ENCODE results near the gene TMEM38A.

The TMEM38A gene

GRCh38 chr19:16678498-16678897, 17.6 kb downstream of the TMEM38A start:
- peaks cover 0 to 18% of the 10 kb centered on the region in 2 donors for H3K36me3 ChIP-seq (replicated peaks in 1 of 2; ENCODE audit: control insufficient read depth in 2 of 2, insufficient read depth in 2 of 2, low read length in 2 of 2)
- H3K23ac ChIP-seq (ENCODE audit: low read depth, low read length, poor library complexity): no peak overlapping the region
- WGBS, 2 donors (ENCODE audit: extremely low coverage in 2 of 2, insufficient read length in 2 of 2, insufficient replicate concordance in 1 of 2): no CpG with 5 or more reads among the region's 9 CpGs
- no peak overlapping the region for H2BK12ac ChIP-seq (ENCODE audit: low read length)
- H3K18ac ChIP-seq (ENCODE audit: low read length): no peak overlapping the region
- DNase-seq (ENCODE audit: low spot score): no peak
- H3K4me2 ChIP-seq (ENCODE audit: insufficient read depth, low read length, poor library complexity, severe bottlenecking): no peak overlapping the region
- no peaks in the 10 kb centered on the region for H3K27me3 ChIP-seq (ENCODE audit: control insufficient read depth in 3 of 3, insufficient read depth in 3 of 3, low read depth in 1 of 3, low read length in 3 of 3)
- no peak overlapping the region for H3K9ac ChIP-seq (ENCODE audit: low read depth, low read length, poor library complexity)
- no peak overlapping the region for H2AK5ac ChIP-seq (ENCODE audit: low read depth, low read length)
- H3K4ac ChIP-seq (ENCODE audit: low read length): no peak overlapping the region
- no peak overlapping the region for H3K14ac ChIP-seq (ENCODE audit: low read length)
- H2BK5ac ChIP-seq (ENCODE audit: low read length): no peak overlapping the region
- no peak overlapping the region for H2BK120ac ChIP-seq (ENCODE audit: low read depth, low read length)
- no peak overlapping the region for H2BK15ac ChIP-seq (ENCODE audit: low read length)
- no peak overlapping the region for H4K8ac ChIP-seq (ENCODE audit: low read depth, low read length)
- H4K91ac ChIP-seq (ENCODE audit: low read depth, low read length, poor library complexity): no peak overlapping the region
- H2AFZ ChIP-seq (ENCODE audit: low read length): no peak overlapping the region
- H3K9me3 ChIP-seq (replicated peaks in 1 of 2; ENCODE audit: control insufficient read depth in 2 of 2, insufficient read depth in 1 of 2, low read depth in 1 of 2, low read length in 2 of 2): peaks cover 2 to 9% of the 10 kb centered on the region in 2 donors
- H3K27ac ChIP-seq (replicated peaks; ENCODE audit: low read length): no peak overlapping the region
- H3K4me1 ChIP-seq (ENCODE audit: control insufficient read depth in 2 of 2, insufficient read depth in 1 of 2, low read depth in 1 of 2, low read length in 2 of 2): no peaks in the 10 kb centered on the region
- no peak overlapping the region for H3K4me3 ChIP-seq (ENCODE audit: low read length in 2 of 2)
- no peaks in the 10 kb centered on the region for H3K79me1 ChIP-seq (ENCODE audit: low read depth, low read length)

DNA sequence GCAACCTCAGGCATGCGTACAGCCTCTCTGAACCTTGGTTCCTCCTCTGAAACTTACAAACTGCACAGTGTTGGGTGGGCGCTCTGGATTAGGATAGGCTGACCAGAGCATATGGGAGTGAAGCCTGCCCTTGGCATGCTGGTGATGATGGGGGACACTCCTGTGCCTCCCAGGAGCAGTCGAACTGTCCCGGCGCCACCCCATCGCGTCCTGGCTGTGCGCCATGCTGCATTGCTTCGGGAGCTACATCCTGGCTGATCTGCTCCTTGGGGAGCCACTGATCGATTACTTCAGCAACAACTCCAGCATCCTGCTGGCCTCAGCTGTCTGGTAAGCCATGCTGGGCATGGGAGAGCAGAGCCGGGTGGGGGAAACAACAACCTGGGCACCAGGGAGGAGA, 18.9 kb downstream of the TMEM38A start:
- no peaks in the 10 kb centered on the region for H3K79me1 ChIP-seq (ENCODE audit: low read depth, low read length)
- no CpG with 5 or more reads among the region's 11 CpGs for WGBS, 2 donors (ENCODE audit: extremely low coverage in 2 of 2, insufficient read length in 2 of 2, insufficient replicate concordance in 1 of 2)
- H2AK5ac ChIP-seq (ENCODE audit: low read depth, low read length): no peak overlapping the region
- H2BK120ac ChIP-seq (ENCODE audit: low read depth, low read length): no peak overlapping the region
- no peak overlapping the region for H3K27ac ChIP-seq (replicated peaks; ENCODE audit: low read length)
- peak overlapping the region in 1 of 2 donors; percentile 3 for H3K4me3 ChIP-seq (ENCODE audit: low read length in 2 of 2)
- H3K23ac ChIP-seq (ENCODE audit: low read depth, low read length, poor library complexity): peak overlapping the region; percentile 25
- H3K4ac ChIP-seq (ENCODE audit: low read length): peak overlapping the region; percentile 10
- H3K4me1 ChIP-seq (ENCODE audit: control insufficient read depth in 2 of 2, insufficient read depth in 1 of 2, low read depth in 1 of 2, low read length in 2 of 2): no peaks in the 10 kb centered on the region
- no peak for DNase-seq (ENCODE audit: low spot score)
- no peak overlapping the region for H4K91ac ChIP-seq (ENCODE audit: low read depth, low read length, poor library complexity)
- H2BK12ac ChIP-seq (ENCODE audit: low read length): peak overlapping the region; percentile 7
- no peak overlapping the region for H4K8ac ChIP-seq (ENCODE audit: low read depth, low read length)
- H3K4me2 ChIP-seq (ENCODE audit: insufficient read depth, low read length, poor library complexity, severe bottlenecking): no peak overlapping the region
- no peak overlapping the region for H2BK5ac ChIP-seq (ENCODE audit: low read length)
- H2BK15ac ChIP-seq (ENCODE audit: low read length): no peak overlapping the region
- H3K9me3 ChIP-seq (replicated peaks in 1 of 2; ENCODE audit: control insufficient read depth in 2 of 2, insufficient read depth in 1 of 2, low read depth in 1 of 2, low read length in 2 of 2): peaks cover 2 to 9% of the 10 kb centered on the region in 2 donors
- H2AFZ ChIP-seq (ENCODE audit: low read length): no peak overlapping the region
- H3K14ac ChIP-seq (ENCODE audit: low read length): no peak overlapping the region
- no peak overlapping the region for H3K9ac ChIP-seq (ENCODE audit: low read depth, low read length, poor library complexity)
- peaks cover 0 to 18% of the 10 kb centered on the region in 2 donors for H3K36me3 ChIP-seq (replicated peaks in 1 of 2; ENCODE audit: control insufficient read depth in 2 of 2, insufficient read depth in 2 of 2, low read length in 2 of 2)
- H3K27me3 ChIP-seq (ENCODE audit: control insufficient read depth in 3 of 3, insufficient read depth in 3 of 3, low read depth in 1 of 3, low read length in 3 of 3): no peaks in the 10 kb centered on the region
- no peak overlapping the region for H3K18ac ChIP-seq (ENCODE audit: low read length)

GRCh38 chr19:16682539-16682938, 21.6 kb downstream of the TMEM38A start:
- Histone ChIP-seq H3K4me2 (ENCODE audit: insufficient read depth, low read length, poor library complexity, severe bottlenecking) (no peak overlapping the region), H3K36me3 (replicated peaks in 1 of 2; ENCODE audit: control insufficient read depth in 2 of 2, insufficient read depth in 2 of 2, low read length in 2 of 2) (peaks cover 0 to 18% of the 10 kb centered on the region in 2 donors), H4K8ac (ENCODE audit: low read depth, low read length) (no peak overlapping the region), H2BK12ac (ENCODE audit: low read length) (no peak overlapping the region), H2AFZ (ENCODE audit: low read length) (no peak overlapping the region), H3K27ac (replicated peaks; ENCODE audit: low read length) (no peak overlapping the region), H3K4me1 (ENCODE audit: control insufficient read depth in 2 of 2, insufficient read depth in 1 of 2, low read depth in 1 of 2, low read length in 2 of 2) (no peaks in the 10 kb centered on the region), H2BK120ac (ENCODE audit: low read depth, low read length) (no peak overlapping the region), H3K4ac (ENCODE audit: low read length) (no peak overlapping the region), H3K9ac (ENCODE audit: low read depth, low read length, poor library complexity) (no peak overlapping the region), H3K27me3 (ENCODE audit: control insufficient read depth in 3 of 3, insufficient read depth in 3 of 3, low read depth in 1 of 3, low read length in 3 of 3) (no peaks in the 10 kb centered on the region), H2AK5ac (ENCODE audit: low read depth, low read length) (no peak overlapping the region), H2BK5ac (ENCODE audit: low read length) (no peak overlapping the region), H3K23ac (ENCODE audit: low read depth, low read length, poor library complexity) (no peak overlapping the region), H4K91ac (ENCODE audit: low read depth, low read length, poor library complexity) (no peak overlapping the region), H3K18ac (ENCODE audit: low read length) (no peak overlapping the region), H2BK15ac (ENCODE audit: low read length) (no peak overlapping the region), H3K14ac (ENCODE audit: low read length) (no peak overlapping the region), H3K9me3 (replicated peaks in 1 of 2; ENCODE audit: control insufficient read depth in 2 of 2, insufficient read depth in 1 of 2, low read depth in 1 of 2, low read length in 2 of 2) (peaks cover 2 to 9% of the 10 kb centered on the region in 2 donors), H3K79me1 (ENCODE audit: low read depth, low read length) (no peaks in the 10 kb centered on the region), H3K4me3 (ENCODE audit: low read length in 2 of 2) (peak overlapping the region in 1 of 2 donors; percentile 16)
- no peak for DNase-seq (ENCODE audit: low spot score)
- WGBS, 2 donors (ENCODE audit: extremely low coverage in 2 of 2, insufficient read length in 2 of 2, insufficient replicate concordance in 1 of 2): no CpG with 5 or more reads among the region's 2 CpGs

DNA sequence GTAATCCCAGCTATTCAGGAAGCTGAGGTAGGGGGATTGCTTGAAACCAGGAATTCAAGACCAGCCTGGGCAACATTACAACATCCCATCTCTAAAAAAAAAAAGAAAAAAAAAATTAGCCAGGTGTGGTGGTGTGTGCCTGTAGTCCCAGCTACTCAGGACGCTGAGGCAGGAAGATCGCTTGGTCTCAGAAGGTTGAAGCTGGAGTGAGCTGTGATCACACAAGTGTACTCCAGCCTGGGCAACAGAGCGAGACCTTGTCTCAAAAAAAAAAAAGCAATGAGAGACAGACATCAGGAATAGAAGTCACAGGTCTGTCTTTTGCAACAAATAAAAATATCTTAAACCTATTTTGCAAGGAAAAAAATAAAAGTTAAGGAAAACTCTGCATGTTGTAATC, 23.3 kb downstream of the TMEM38A start:
- no peaks in the 10 kb centered on the region for H3K27me3 ChIP-seq (ENCODE audit: control insufficient read depth in 3 of 3, insufficient read depth in 3 of 3, low read depth in 1 of 3, low read length in 3 of 3)
- H3K4me3 ChIP-seq (ENCODE audit: low read length in 2 of 2): no peak overlapping the region
- no peak overlapping the region for H2BK120ac ChIP-seq (ENCODE audit: low read depth, low read length)
- H3K4me2 ChIP-seq (ENCODE audit: insufficient read depth, low read length, poor library complexity, severe bottlenecking): no peak overlapping the region
- no peaks in the 10 kb centered on the region for H3K4me1 ChIP-seq (ENCODE audit: control insufficient read depth in 2 of 2, insufficient read depth in 1 of 2, low read depth in 1 of 2, low read length in 2 of 2)
- H3K79me1 ChIP-seq (ENCODE audit: low read depth, low read length): no peaks in the 10 kb centered on the region
- H3K4ac ChIP-seq (ENCODE audit: low read length): no peak overlapping the region
- peaks cover 2 to 9% of the 10 kb centered on the region in 2 donors for H3K9me3 ChIP-seq (replicated peaks in 1 of 2; ENCODE audit: control insufficient read depth in 2 of 2, insufficient read depth in 1 of 2, low read depth in 1 of 2, low read length in 2 of 2)
- H3K9ac ChIP-seq (ENCODE audit: low read depth, low read length, poor library complexity): no peak overlapping the region
- WGBS, 2 donors (ENCODE audit: extremely low coverage in 2 of 2, insufficient read length in 2 of 2, insufficient replicate concordance in 1 of 2): no CpG with 5 or more reads among the region's 3 CpGs
- no peak overlapping the region for H2BK15ac ChIP-seq (ENCODE audit: low read length)
- H2BK12ac ChIP-seq (ENCODE audit: low read length): no peak overlapping the region
- DNase-seq (ENCODE audit: low spot score): no peak
- no peak overlapping the region for H4K91ac ChIP-seq (ENCODE audit: low read depth, low read length, poor library complexity)
- H3K23ac ChIP-seq (ENCODE audit: low read depth, low read length, poor library complexity): no peak overlapping the region
- H2BK5ac ChIP-seq (ENCODE audit: low read length): no peak overlapping the region
- H3K36me3 ChIP-seq (replicated peaks in 1 of 2; ENCODE audit: control insufficient read depth in 2 of 2, insufficient read depth in 2 of 2, low read length in 2 of 2): peaks cover 0 to 18% of the 10 kb centered on the region in 2 donors
- no peak overlapping the region for H4K8ac ChIP-seq (ENCODE audit: low read depth, low read length)
- no peak overlapping the region for H2AFZ ChIP-seq (ENCODE audit: low read length)
- no peak overlapping the region for H3K18ac ChIP-seq (ENCODE audit: low read length)
- no peak overlapping the region for H2AK5ac ChIP-seq (ENCODE audit: low read depth, low read length)
- H3K14ac ChIP-seq (ENCODE audit: low read length): no peak overlapping the region
- H3K27ac ChIP-seq (replicated peaks; ENCODE audit: low read length): no peak overlapping the region

All from neuronal stem cell (in vitro differentiated cells).